CD1c-positive myeloid dendritic cell (primary cell): ENCODE results near the gene TMEM60.

Experiments used
- DNase-seq: peaks from one replicate; pipeline ENCODE4 v3.0.0-alpha.2; 2016; ENCODE audit errors: extremely low spot score

TMEM60 gene

GRCh38 chr7:77771901-77772300 is 26.3 kb downstream of the TMEM60 start:
- no peak for DNase-seq

GRCh38 chr7:77770316-77770715 is 27.9 kb downstream of the TMEM60 start:
- no peak for DNase-seq

GRCh38 chr7:77766801-77767605 is 31.2 kb downstream of the TMEM60 start:
- no peak for DNase-seq

GRCh38 chr7:77765906-77766800 is 32.1 kb downstream of the TMEM60 start:
- no peak for DNase-seq

GRCh38 chr7:77765481-77765880 is 32.8 kb downstream of the TMEM60 start:
- DNase-seq = peak; percentile 41

GRCh38 chr7:77760809-77761453 is 37.3 kb downstream of the TMEM60 start:
- DNase-seq = no peak

GRCh38 chr7:77759294-77759889 is 38.8 kb downstream of the TMEM60 start:
- DNase-seq = peak; percentile 80

GRCh38 chr7:77757589-77757988 is 40.6 kb downstream of the TMEM60 start:
- DNase-seq = no peak

- no peak for DNase-seq
These were observed 45.1 kb downstream of the TMEM60 start for GRCh38 chr7:77753173-77753572.

GRCh38 chr7:77752016-77752415 is 46.2 kb downstream of the TMEM60 start:
- DNase-seq = peak; percentile 66

- DNase-seq = no peak
These were observed 50.5 kb downstream of the TMEM60 start for GRCh38 chr7:77747718-77748117.

- DNase-seq = no peak
These were observed 51.1 kb downstream of the TMEM60 start for GRCh38 chr7:77747178-77747577.

- DNase-seq = no peak
These were observed 51.4 kb downstream of the TMEM60 start for GRCh38 chr7:77746824-77747165.

- DNase-seq = no peak
These were observed 51.9 kb downstream of the TMEM60 start for GRCh38 chr7:77746164-77746823.

GRCh38 chr7:77745746-77746145 is 52.5 kb downstream of the TMEM60 start:
- no peak for DNase-seq
